ENCODE data around the gene GPATCH2.

GRCh38 chr1:217605390-217605789 is 25.5 kb downstream of the GPATCH2 start:
- no peak for TF ChIP-seq EZH2 (IDR thresholded peaks at IDR 0.05; ENCODE audit: low read length, unreplicated experiment)
- no peak for TF ChIP-seq CTCF (conservative IDR thresholded peaks at IDR 0.05; ENCODE audit: low read depth, low read length)
- no peak for TF ChIP-seq EZH2phosphoT487 (IDR thresholded peaks at IDR 0.05; ENCODE audit: borderline replicate concordance, low read length)
